HepG2 (cell line): ENCODE measurements around the gene RUSC1. TPM values are rescaled to one million over a fixed set of nuclear protein-coding genes. Genes with fewer than 3 reads are reported as not detected.

Experiments
- CREM ChIP-seq, 2 experiments: sonication (generic) in 1 of 2; formaldehyde crosslinking in 1 of 2; IDR thresholded peaks; 2 replicates each; pipeline versions ENCODE4 v1.4.0 to v1.6.1; 2016 to 2020; ENCODE audit warnings: antibody characterized with exemption in 1 of 2, mild to moderate bottlenecking in 1 of 2, missing genetic modification reagents in 1 of 2
- ESRRA ChIP-seq: sonication (generic); formaldehyde crosslinking; IDR thresholded peaks from 2 replicates; pipeline ENCODE4 v1.5.1; 2020; ENCODE audit warnings: mild to moderate bottlenecking, low read depth, missing genetic modification reagents
- NR3C1 ChIP-seq: sonication (generic); formaldehyde crosslinking; IDR thresholded peaks from 2 replicates; pipeline ENCODE4 v1.4.0; 2020; ENCODE audit warnings: missing genetic modification reagents
- POGZ ChIP-seq: sonication (generic); formaldehyde crosslinking; IDR thresholded peaks from 2 replicates; pipeline ENCODE4 v1.4.0; 2020; ENCODE audit warnings: mild to moderate bottlenecking, missing genetic modification reagents
- RORA ChIP-seq: sonication (generic); formaldehyde crosslinking; IDR thresholded peaks from 2 replicates; pipeline ENCODE4 v1.5.0; 2020; ENCODE audit warnings: mild to moderate bottlenecking, missing genetic modification reagents, moderate library complexity
- SP140L ChIP-seq: sonication (generic); formaldehyde crosslinking; IDR thresholded peaks from 2 replicates; pipeline ENCODE4 v1.4.0; 2020; ENCODE audit warnings: missing genetic modification reagents, borderline replicate concordance
- U2AF2 ChIP-seq: fragments of 200-400 bp; formaldehyde crosslinking; IDR thresholded peaks from 2 replicates; pipeline ENCODE4 v1.6.1; 2017; ENCODE audit warnings: low read depth, mild to moderate bottlenecking, low read length
- ZFAT ChIP-seq: sonication (generic); formaldehyde crosslinking; conservative IDR thresholded peaks from 2 replicates; pipeline ENCODE4 v1.8.1; 2023; ENCODE audit warnings: missing genetic modification reagents, inconsistent platforms
- ZNF230 ChIP-seq: sonication (generic); formaldehyde crosslinking; IDR thresholded peaks from 2 replicates; pipeline ENCODE4 v1.4.0; 2020; ENCODE audit warnings: mild to moderate bottlenecking, missing genetic modification reagents
- ZNF296 ChIP-seq: sonication (generic); formaldehyde crosslinking; conservative IDR thresholded peaks from 2 replicates; pipeline ENCODE4 v1.5.0; 2020; ENCODE audit warnings: mild to moderate bottlenecking, missing genetic modification reagents
- ZNF567 ChIP-seq: sonication (generic); formaldehyde crosslinking; IDR thresholded peaks from 2 replicates; pipeline ENCODE4 v1.8.1; 2023; ENCODE audit warnings: mild to moderate bottlenecking, missing genetic modification reagents, borderline replicate concordance
- ZNF766 ChIP-seq: sonication (generic); formaldehyde crosslinking; IDR thresholded peaks from 2 replicates; pipeline ENCODE4 v1.5.0; 2020; ENCODE audit warnings: missing genetic modification reagents, borderline replicate concordance
- ZNF775 ChIP-seq: sonication (generic); formaldehyde crosslinking; IDR thresholded peaks from 2 replicates; pipeline ENCODE4 v1.4.0; 2020; ENCODE audit warnings: missing genetic modification reagents, mild to moderate bottlenecking, moderate library complexity, borderline replicate concordance
- polyA plus RNA-seq, 8 experiments: library from polyadenylated mRNA; depleted of rRNA in 3 of 8; stranded (reverse) in 7 of 8; unstranded in 1 of 8; fragments of >200 nt; fragmentation: Illumina TruSeq in 4 of 8; extraction: Trizol in 4 of 8; gene quantifications; 2 replicates each; pipeline versions ENCODE4 v1.2.1 to v1.2.3, GENCODE V29; 2011 to 2016; ENCODE audit warnings: low read depth in 4 of 8, missing spikeins in 1 of 8, mixed read lengths in 1 of 8; ENCODE audit not compliant: insufficient read depth in 1 of 8
- total RNA-seq, 5 experiments: library from RNA; depleted of rRNA; stranded (reverse); fragments of >200 nt; fragmentation: Illumina TruSeq; extraction: Trizol; gene quantifications; 2 replicates each; pipeline ENCODE4 v1.2.3, GENCODE V29; 2016; ENCODE audit warnings: low read depth in 1 of 5
- TF ChIP-seq, protein P1 (sequence below), 2 experiments: sonication (generic) in 1 of 2; formaldehyde crosslinking in 1 of 2; IDR thresholded peaks; 2 replicates each; pipeline versions ENCODE4 v1.4.0 to v1.6.1; 2018 to 2020; ENCODE audit warnings: missing genetic modification reagents in 2 of 2, borderline replicate concordance in 1 of 2, low read depth in 1 of 2, mild to moderate bottlenecking in 1 of 2, missing biosample characterization in 1 of 2
- TF ChIP-seq, protein P2 (sequence below): IDR thresholded peaks from 2 replicates; pipeline ENCODE4 v1.6.1; 2016; ENCODE audit warnings: low read depth, borderline replicate concordance
- TF ChIP-seq, protein P3 (sequence below): sonication (generic); formaldehyde crosslinking; IDR thresholded peaks from 2 replicates; pipeline ENCODE4 v1.4.0; 2020; ENCODE audit warnings: missing genetic modification reagents
- TF ChIP-seq, protein P4 (sequence below): sonication (generic); formaldehyde crosslinking; IDR thresholded peaks from 2 replicates; pipeline ENCODE4 v1.4.0; 2020; ENCODE audit warnings: missing genetic modification reagents
- TF ChIP-seq, protein P5 (sequence below): sonication (generic); formaldehyde crosslinking; IDR thresholded peaks from 2 replicates; pipeline ENCODE4 v1.8.1; 2023; ENCODE audit warnings: mild to moderate bottlenecking, missing genetic modification reagents, borderline replicate concordance
- TF ChIP-seq, protein P6 (sequence below): sonication (generic); formaldehyde crosslinking; IDR thresholded peaks from 2 replicates; pipeline ENCODE4 v1.4.0; 2020; ENCODE audit warnings: missing genetic modification reagents
- TF ChIP-seq, protein P7 (sequence below): sonication (generic); formaldehyde crosslinking; IDR thresholded peaks from 2 replicates; pipeline ENCODE4 v1.4.0; 2020; ENCODE audit warnings: missing genetic modification reagents; ENCODE audit errors: not compliant biosample characterization

The RUSC1 gene
- total and polyA plus RNA-seq, 2 of the 13 experiments (the other 11 are each of a cell fraction or from before 2014, with no cell fraction given): 18.7 to 20.4 TPM

DNA sequence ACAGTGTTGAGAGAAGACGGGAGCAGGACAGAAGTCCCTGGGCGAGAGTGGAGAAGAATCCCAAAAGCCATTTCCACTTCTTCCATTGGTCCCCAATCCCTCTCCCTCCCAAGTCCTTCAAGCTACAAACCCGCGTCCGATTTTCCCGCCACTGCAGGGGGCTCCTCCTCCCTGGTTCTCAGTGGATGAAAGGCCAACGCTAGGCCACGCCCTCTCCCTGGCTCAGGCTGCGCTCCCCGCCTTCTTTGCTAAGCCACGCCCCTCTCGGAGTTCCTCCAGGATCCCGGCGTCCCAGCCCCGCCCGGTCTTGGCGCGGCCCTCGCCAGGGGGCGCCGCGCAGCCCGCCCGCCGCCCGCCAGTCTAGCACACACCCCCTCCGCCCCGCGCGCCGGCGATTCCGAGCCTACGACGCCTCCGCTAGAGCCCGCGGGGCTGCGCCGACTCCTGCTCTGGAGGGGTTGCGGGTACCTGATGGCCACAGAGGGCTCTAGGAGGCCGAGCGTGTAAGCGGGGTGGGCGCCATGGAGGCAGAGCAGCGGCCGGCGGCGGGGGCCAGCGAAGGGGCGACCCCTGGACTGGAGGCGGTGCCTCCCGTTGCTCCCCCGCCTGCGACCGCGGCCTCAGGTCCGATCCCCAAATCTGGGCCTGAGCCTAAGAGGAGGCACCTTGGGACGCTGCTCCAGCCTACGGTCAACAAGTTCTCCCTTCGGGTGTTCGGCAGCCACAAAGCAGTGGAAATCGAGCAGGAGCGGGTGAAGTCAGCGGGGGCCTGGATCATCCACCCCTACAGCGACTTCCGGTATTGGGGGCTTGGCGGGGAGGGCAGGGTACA is 43.4 kb upstream of the RUSC1 start, which contains the start of gene HCN3 (continued):
- TF ChIP-seq, protein P1, sequence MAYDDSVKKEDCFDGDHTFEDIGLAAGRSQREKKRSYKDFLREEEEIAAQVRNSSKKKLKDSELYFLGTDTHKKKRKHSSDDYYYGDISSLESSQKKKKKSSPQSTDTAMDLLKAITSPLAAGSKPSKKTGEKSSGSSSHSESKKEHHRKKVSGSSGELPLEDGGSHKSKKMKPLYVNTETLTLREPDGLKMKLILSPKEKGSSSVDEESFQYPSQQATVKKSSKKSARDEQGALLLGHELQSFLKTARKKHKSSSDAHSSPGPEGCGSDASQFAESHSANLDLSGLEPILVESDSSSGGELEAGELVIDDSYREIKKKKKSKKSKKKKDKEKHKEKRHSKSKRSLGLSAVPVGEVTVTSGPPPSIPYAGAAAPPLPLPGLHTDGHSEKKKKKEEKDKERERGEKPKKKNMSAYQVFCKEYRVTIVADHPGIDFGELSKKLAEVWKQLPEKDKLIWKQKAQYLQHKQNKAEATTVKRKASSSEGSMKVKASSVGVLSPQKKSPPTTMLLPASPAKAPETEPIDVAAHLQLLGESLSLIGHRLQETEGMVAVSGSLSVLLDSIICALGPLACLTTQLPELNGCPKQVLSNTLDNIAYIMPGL (CRISPR knock-in tag; IDR thresholded peaks at IDR 0.05; ENCODE audit: borderline replicate concordance in 1 of 2, low read depth in 1 of 2): peak; percentile 44 to 84
- TF ChIP-seq SP140L (CRISPR knock-in tag) (no peak), ESRRA (CRISPR knock-in tag) (no peak; the same call in 1 of the 2 replicates), ZNF567 (CRISPR knock-in tag) (no peak), CREM (IDR thresholded peaks at IDR 0.05) (no peak), CREM (CRISPR knock-in tag; IDR thresholded peaks at IDR 0.05) (no peak), ZNF296 (CRISPR knock-in tag) (0 out of 2 replicates have a peak, but pooled peaks have one; percentile 35), ZFAT (CRISPR knock-in tag) (no peak), NR3C1 (CRISPR knock-in tag) (no peak), POGZ (CRISPR knock-in tag) (no peak), ZNF775 (no peak), RORA (CRISPR knock-in tag) (no peak), ZNF766 (CRISPR knock-in tag) (no peak), ZNF230 (no peak; the same call in 1 of the 2 replicates), U2AF2 (no peak)
- TF ChIP-seq, protein P2, sequence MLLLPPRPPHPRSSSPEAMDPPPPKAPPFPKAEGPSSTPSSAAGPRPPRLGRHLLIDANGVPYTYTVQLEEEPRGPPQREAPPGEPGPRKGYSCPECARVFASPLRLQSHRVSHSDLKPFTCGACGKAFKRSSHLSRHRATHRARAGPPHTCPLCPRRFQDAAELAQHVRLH (CRISPR knock-in tag): peak; percentile 20; the same call in 1 of the 2 replicates
- TF ChIP-seq, protein P3, sequence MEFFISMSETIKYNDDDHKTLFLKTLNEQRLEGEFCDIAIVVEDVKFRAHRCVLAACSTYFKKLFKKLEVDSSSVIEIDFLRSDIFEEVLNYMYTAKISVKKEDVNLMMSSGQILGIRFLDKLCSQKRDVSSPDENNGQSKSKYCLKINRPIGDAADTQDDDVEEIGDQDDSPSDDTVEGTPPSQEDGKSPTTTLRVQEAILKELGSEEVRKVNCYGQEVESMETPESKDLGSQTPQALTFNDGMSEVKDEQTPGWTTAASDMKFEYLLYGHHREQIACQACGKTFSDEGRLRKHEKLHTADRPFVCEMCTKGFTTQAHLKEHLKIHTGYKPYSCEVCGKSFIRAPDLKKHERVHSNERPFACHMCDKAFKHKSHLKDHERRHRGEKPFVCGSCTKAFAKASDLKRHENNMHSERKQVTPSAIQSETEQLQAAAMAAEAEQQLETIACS (CRISPR knock-in tag): no peak; the same call in 1 of the 2 replicates
- TF ChIP-seq, protein P4, sequence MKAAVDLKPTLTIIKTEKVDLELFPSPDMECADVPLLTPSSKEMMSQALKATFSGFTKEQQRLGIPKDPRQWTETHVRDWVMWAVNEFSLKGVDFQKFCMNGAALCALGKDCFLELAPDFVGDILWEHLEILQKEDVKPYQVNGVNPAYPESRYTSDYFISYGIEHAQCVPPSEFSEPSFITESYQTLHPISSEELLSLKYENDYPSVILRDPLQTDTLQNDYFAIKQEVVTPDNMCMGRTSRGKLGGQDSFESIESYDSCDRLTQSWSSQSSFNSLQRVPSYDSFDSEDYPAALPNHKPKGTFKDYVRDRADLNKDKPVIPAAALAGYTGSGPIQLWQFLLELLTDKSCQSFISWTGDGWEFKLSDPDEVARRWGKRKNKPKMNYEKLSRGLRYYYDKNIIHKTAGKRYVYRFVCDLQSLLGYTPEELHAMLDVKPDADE: no peak
- TF ChIP-seq, protein P5, sequence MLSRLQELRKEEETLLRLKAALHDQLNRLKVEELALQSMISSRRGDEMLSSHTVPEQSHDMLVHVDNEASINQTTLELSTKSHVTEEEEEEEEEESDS: peak; percentile 66; the same call in 1 of the 2 replicates
- TF ChIP-seq, protein P6, sequence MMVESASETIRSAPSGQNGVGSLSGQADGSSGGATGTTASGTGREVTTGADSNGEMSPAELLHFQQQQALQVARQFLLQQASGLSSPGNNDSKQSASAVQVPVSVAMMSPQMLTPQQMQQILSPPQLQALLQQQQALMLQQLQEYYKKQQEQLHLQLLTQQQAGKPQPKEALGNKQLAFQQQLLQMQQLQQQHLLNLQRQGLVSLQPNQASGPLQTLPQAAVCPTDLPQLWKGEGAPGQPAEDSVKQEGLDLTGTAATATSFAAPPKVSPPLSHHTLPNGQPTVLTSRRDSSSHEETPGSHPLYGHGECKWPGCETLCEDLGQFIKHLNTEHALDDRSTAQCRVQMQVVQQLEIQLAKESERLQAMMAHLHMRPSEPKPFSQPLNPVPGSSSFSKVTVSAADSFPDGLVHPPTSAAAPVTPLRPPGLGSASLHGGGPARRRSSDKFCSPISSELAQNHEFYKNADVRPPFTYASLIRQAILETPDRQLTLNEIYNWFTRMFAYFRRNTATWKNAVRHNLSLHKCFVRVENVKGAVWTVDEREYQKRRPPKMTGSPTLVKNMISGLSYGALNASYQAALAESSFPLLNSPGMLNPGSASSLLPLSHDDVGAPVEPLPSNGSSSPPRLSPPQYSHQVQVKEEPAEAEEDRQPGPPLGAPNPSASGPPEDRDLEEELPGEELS: no peak
- TF ChIP-seq, protein P7, sequence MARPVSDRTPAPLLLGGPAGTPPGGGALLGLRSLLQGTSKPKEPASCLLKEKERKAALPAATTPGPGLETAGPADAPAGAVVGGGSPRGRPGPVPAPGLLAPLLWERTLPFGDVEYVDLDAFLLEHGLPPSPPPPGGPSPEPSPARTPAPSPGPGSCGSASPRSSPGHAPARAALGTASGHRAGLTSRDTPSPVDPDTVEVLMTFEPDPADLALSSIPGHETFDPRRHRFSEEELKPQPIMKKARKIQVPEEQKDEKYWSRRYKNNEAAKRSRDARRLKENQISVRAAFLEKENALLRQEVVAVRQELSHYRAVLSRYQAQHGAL (CRISPR knock-in tag): no peak
